NCI-H1105 treated with DMSO at 0.1 percent for 48 hours (cell line): ENCODE data around the gene MUC5B.

Experiments used
- DNase-seq: peaks from one replicate; lab custom pipeline; 2025; lab: John Stamatoyannopoulos, UW

MUC5B gene

GRCh38 chr11:1220941-1221721 lies 1.7 kb upstream of the MUC5B start:
- peak; percentile 3 for DNase-seq

- no peak for DNase-seq
These were observed 986 bp upstream of the MUC5B start for GRCh38 chr11:1221848-1222311.

GRCh38 chr11:1223346-1224110 lies 662 bp downstream of the MUC5B start:
- DNase-seq = no peak

- no peak for DNase-seq
These were observed 1.2 kb downstream of the MUC5B start for GRCh38 chr11:1224111-1224490.

GRCh38 chr11:1224491-1225385 lies 1.9 kb downstream of the MUC5B start:
- DNase-seq = no peak

GRCh38 chr11:1225386-1226225 lies 2.7 kb downstream of the MUC5B start:
- DNase-seq = no peak

- no peak for DNase-seq
These were observed 3.5 kb downstream of the MUC5B start for GRCh38 chr11:1226226-1226985.

- no peak for DNase-seq
These were observed 4.2 kb downstream of the MUC5B start for GRCh38 chr11:1226986-1227550.

GRCh38 chr11:1227551-1228100 lies 4.8 kb downstream of the MUC5B start:
- DNase-seq = no peak

- DNase-seq = no peak
These were observed 5.4 kb downstream of the MUC5B start for GRCh38 chr11:1228101-1228821.

- DNase-seq = no peak
These were observed 6.1 kb downstream of the MUC5B start for GRCh38 chr11:1228921-1229451.

GRCh38 chr11:1229471-1230120 lies 6.7 kb downstream of the MUC5B start:
- DNase-seq = no peak

GRCh38 chr11:1230121-1230455 lies 7.2 kb downstream of the MUC5B start:
- no peak for DNase-seq

- no peak for DNase-seq
These were observed 7.9 kb downstream of the MUC5B start for GRCh38 chr11:1230456-1231395.

GRCh38 chr11:1231396-1232020 lies 8.6 kb downstream of the MUC5B start:
- DNase-seq = peak; percentile 8

- no peak for DNase-seq
These were observed 9.4 kb downstream of the MUC5B start for GRCh38 chr11:1232021-1232882.
